HG03139 (cell line): ENCODE measurements around the gene TEX19.
"Not testable (repeated sequence)": the region's sequence is repeated elsewhere in the genome, so short reads cannot be mapped to it uniquely, and the experiment has no call there.

Experiments used
- ATAC-seq: cut with Tn5 transposase; IDR thresholded peaks from one replicate; pipeline ENCODE4 v1.9.1; 2021; ENCODE audit not compliant: unreplicated experiment

The TEX19 gene

GRCh38 chr17:82406131-82406671, 47.2 kb downstream of the TEX19 start:
- no peak for ATAC-seq

- no peak for ATAC-seq
These were observed 48.2 kb downstream of the TEX19 start for GRCh38 chr17:82407255-82407654.

- no peak for ATAC-seq
These were observed 49.4 kb downstream of the TEX19 start for GRCh38 chr17:82408288-82408937.

GRCh38 chr17:82408938-82409318, 49.9 kb downstream of the TEX19 start:
- no peak for ATAC-seq

GRCh38 chr17:82410014-82410716, 51.1 kb downstream of the TEX19 start:
- no peak for ATAC-seq

- ATAC-seq, result no peak
These were observed 52.5 kb downstream of the TEX19 start for GRCh38 chr17:82411396-82412053.

GRCh38 chr17:82412081-82412480, 53.0 kb downstream of the TEX19 start:
- ATAC-seq, result not testable (repeated sequence)

- ATAC-seq, result no peak
These were observed 53.8 kb downstream of the TEX19 start for GRCh38 chr17:82412535-82413520.
